Stimulated activated CD4-positive, alpha-beta T cell treated with anti-CD3 and anti-CD28 coated beads, Interleukin-1b, Interleukin-23, amount 100 ng/mL, for 4 hours (primary cell): ENCODE measurements around the gene ANKRD33B.

Experiments used
- DNase-seq, 2 donors: peaks; one replicate each; pipeline ENCODE4 v3.0.0-alpha.2; 2020; ENCODE audit warnings: low read depth in 2 of 2

Gene ANKRD33B

GRCh38 chr5:10578293-10578665 is 14.4 kb downstream of the ANKRD33B start:
- DNase-seq: no peak

DNA sequence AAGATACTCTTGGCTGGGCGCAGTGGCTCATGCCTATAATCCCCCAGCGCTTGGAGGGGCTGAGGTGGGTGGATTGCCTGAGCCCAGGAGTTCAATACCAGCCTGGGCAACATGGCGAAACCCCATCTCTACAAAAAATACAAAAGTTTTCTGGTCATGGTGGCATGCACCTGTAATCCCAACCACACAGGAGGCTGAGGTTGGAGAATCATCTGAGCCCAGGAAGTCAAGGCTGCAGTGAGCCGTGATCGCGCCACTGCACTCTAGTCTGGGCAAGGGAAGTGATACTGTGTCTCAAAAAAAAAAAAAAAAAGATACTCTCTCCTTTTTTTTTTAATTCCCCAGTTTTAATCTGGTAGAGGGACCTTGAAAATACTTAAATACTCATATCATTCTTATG is 15.0 kb downstream of the ANKRD33B start:
- no peak for DNase-seq

GRCh38 chr5:10579536-10580521 is 16.0 kb downstream of the ANKRD33B start:
- no peak for DNase-seq

DNA sequence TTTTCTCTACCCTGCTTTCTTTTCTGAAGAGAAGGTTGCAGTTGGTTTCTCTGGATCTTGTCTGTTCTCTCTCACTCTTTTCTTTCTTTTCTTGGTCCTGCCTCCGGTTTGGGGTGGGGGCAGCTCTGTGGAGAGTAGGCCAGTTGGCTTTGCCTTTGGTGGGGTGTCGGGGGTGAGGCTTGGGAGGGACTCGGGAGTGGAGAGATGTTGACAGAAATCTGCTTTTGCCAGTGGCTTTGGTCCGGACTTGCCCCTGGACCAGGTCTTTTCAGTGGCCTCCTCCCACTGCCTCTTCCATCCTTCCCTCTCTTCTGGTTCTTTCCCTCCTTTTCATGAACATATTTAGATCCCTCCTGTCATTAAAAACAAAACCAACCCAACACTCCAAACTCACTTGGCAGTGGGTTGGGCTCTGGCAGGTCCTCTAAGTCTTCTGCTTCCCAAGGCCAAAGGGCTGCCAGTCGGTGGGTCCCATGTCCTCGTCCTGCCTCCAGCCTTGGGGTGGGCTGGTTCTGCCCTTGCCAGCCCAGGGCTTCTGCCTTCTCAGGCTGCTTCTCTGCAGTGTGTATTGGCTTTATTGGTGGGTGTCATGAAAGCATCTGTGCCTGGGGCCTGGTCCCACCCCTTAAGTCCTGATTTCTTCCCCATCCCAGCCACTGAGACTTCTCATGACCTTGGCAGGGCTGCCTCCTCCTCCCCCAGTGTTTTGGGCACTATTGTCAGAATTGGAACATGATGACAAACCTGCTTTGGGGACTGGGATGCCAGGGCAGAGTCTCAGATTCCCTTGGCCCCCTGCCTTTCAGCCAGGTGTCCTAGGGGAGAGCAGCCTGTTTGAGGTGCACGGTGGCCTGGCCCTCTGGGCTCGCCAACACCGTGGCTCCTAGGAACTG is 16.9 kb downstream of the ANKRD33B start:
- no peak for DNase-seq

- DNase-seq: no peak
Measured at GRCh38 chr5:10581424-10581748, 17.5 kb downstream of the ANKRD33B start.

DNA sequence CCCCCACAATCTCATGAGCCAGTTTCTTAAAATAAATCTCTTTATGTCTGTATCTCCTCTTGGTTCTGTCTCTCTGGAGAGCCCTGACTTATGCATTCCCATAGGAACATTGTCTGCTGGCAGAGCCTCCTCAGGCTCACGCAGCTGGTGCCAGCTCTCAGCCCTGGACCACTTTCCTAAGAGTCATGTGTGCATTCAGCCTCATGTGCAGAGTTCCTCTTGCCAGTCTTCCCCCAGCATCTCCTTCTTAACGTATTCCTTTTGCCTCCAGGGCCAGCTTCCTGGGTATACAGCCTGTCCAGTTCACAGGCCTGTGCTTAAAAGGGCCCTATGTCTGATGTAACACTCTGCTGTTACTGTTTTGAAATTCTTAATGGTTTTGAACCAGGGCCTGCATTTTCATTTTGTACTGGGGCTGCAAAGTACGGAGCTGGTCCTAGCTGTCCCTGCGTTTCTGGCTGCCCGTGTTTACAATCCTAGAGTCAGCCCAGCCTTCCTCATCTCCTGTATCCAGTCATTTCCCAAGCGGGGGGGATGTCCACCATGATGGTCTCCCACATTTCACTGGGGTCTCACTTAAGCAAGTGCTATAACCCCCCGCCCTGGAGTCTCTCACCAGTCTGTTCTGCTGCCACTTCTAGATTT is 18.1 kb downstream of the ANKRD33B start:
- no peak for DNase-seq

DNA sequence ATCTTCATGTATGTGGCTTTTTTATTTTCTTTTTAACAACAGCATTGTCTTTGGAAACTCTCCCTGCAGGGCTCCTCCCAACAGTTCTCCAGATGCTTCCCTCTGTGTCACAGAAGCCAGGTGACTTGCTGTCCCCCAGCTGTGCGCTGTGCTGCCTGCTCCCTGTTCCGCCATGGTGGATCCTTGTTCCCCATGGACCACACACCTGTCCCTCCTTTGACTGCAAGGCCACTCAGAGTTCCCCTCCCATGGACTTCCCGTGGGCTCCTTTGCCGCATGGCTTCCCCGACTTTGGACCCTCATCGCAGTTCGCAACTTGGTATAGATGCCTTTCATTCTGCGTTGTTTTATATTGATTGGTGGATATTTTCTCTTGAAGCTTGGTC is 18.6 kb downstream of the ANKRD33B start:
- no peak for DNase-seq

GRCh38 chr5:10583663-10584572 is 20.0 kb downstream of the ANKRD33B start:
- no peak for DNase-seq

GRCh38 chr5:10584714-10585517 is 21.0 kb downstream of the ANKRD33B start:
- no peak for DNase-seq

GRCh38 chr5:10585518-10585915 is 21.6 kb downstream of the ANKRD33B start:
- DNase-seq: no peak

DNA sequence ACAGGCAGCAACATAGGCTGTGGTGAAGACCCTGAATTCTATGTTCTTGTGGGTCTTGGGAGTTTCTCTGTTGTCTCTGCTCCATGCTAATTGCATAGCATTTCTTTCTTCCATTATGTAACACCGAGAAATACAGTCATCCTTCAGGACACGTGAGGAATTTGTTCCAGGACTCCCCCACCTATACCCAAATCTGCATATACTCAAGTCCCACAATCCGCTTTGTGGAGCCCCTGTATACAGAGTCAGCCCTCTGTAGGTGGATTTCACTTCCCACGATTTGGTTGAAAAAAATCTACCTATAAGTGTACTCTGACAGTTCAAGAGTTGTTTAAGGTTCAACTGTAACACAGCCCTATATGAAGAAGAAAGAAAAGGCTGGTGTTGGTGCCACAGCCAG is 22.1 kb downstream of the ANKRD33B start:
- no peak for DNase-seq

DNA sequence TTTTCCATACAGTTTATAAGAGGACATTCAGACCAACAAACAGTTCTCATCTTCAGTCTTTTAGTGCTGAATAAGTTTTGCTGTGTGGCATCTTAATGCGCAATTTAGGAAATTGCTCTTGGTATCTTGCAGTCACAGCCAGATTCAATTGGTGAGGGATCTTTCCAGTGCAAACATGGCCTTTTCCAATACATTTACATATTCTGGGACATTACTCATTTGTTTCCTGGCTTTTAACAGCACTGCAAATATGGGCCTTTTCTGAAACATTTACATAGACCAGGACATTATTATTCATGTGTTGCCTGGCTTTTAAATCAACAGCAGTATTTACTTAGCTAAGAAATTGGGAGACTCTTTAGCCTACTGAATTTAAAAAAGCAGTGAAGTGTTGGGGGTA is 22.7 kb downstream of the ANKRD33B start:
- no peak for DNase-seq

DNA sequence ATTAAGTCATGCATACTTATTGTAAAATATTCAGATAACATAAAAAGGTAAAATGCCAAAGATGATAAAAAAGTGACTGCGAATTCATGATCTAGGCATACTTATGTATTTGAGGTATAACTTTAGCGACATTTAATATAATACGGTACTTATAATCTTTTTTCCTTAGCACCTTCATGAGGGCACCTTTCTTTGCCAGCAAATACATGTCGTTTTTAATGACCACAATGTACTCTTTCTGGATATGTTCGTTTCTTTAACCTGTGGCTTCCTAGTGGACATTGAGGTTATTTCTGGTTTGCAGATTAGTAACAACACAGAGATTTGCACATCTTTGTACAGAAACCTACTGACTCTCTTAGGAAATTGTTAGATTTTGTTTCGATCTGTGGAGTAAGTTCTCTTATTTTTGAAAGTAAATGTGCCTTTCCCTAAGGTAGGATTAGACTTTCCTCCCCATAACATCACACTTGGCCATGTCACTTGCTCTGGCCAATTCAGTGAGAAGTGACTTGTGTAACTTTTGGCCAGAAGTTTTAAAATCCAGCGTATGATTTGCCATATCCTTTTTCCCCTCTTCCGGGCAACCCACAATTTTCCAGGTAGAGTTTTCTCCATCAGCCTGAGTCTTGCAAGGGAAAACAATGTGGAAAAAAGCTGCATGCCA is 24.4 kb downstream of the ANKRD33B start:
- no peak for DNase-seq

- DNase-seq: no peak
Measured at GRCh38 chr5:10588779-10589447, 25.0 kb downstream of the ANKRD33B start.

GRCh38 chr5:10590226-10590999 is 26.5 kb downstream of the ANKRD33B start:
- DNase-seq: no peak

GRCh38 chr5:10591159-10591558 is 27.3 kb downstream of the ANKRD33B start:
- no peak for DNase-seq

- DNase-seq: no peak
Measured at GRCh38 chr5:10591966-10592365, 28.1 kb downstream of the ANKRD33B start.

DNA sequence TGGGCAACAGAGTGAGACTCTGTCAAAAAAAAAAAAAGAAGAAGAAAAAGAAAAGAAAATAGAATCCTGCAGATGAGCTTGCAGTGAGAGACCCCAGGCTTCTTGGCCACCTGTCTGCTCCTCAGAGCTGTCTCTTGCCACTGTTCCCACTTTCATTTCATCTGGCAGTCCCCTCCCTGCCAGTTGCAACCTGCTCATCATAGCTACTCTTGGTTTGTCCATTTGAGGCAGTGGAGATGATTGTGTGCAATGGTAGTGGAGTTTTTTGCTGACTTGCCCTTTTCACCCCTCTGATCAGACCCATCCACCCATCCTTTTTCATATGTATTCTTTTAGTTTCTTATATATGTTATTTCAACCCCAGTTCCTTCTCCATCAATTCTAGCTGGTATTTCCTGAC is 28.7 kb downstream of the ANKRD33B start:
- no peak for DNase-seq
